Epithelial cell of proximal tubule (primary cell): ENCODE measurements around the gene C1QC. TPM values are rescaled to one million over a fixed set of nuclear protein-coding genes. Genes with fewer than 3 reads are reported as not detected.

Experiments
- DNase-seq: peaks from one replicate; pipeline ENCODE4 v3.0.0-alpha.2; 2011; ENCODE audit warnings: low read depth
- H3K4me3 ChIP-seq: 2 replicates; pipeline ENCODE4 v1.5.1; 2011; ENCODE audit warnings: low read depth, mild to moderate bottlenecking, low read length
- CTCF ChIP-seq: conservative IDR thresholded peaks from 2 replicates; pipeline ENCODE4 v1.5.1; 2012; ENCODE audit warnings: low read depth, mild to moderate bottlenecking, low read length
- total RNA-seq: library from RNA; depleted of rRNA; stranded (reverse); fragments of >200 nt; gene quantifications from 2 replicates; pipeline ENCODE4 v1.2.3, GENCODE V29; 2015

The C1QC gene
- total RNA-seq, 1 donor from 2014 or later = not detected

GRCh38 chr1:22626237-22627157 is 16.9 kb upstream of the C1QC start:
- DNase-seq = no peak
- no peak for TF ChIP-seq CTCF
- no peak overlapping the region for H3K4me3 ChIP-seq

DNA sequence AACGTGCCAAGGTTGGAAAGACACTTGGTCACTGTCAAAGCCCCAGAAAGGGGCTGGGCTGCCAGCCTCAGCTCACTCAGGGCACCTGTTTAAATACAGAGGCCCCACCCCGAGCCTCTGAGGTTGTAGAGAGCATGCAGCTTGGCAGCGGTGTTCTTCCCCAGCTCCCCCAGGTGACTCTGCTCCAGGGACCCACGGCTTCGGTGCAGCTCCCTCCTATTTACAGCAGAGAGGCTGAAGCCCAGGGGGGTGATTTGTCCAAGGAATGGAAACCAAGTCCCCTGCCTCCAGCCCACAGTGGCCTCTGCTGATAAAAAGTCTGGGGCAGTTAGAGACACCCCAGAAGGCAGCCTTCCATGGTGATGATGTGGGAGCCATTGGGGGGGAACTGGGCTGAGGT is 16.1 kb upstream of the C1QC start:
- TF ChIP-seq CTCF = no peak
- no peak overlapping the region for H3K4me3 ChIP-seq
- DNase-seq = no peak

- TF ChIP-seq CTCF = no peak
- no peak overlapping the region for H3K4me3 ChIP-seq
- no peak for DNase-seq
Observed at GRCh38 chr1:22628698-22629444, 14.6 kb upstream of the C1QC start.

DNA sequence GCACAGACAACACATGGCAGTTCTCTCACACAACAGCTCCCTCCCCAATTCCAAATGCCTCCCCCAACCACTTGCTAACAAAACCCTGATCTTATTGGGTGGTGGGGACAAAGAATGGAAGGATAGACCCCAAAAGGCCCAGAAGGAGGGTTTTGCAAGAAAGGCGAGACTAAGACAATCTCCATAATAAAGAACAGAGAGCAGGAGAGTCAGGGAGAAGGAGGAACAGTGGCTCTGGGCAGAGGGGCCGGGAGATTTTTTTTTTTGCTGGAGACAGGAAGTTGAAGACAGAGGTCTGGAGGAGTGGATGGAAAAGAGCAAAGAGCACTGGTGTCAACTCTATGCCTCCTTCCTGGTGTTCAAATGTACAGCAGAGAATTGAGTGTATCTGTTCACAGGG is 13.5 kb upstream of the C1QC start:
- DNase-seq = no peak
- H3K4me3 ChIP-seq = no peak overlapping the region
- TF ChIP-seq CTCF = no peak

DNA sequence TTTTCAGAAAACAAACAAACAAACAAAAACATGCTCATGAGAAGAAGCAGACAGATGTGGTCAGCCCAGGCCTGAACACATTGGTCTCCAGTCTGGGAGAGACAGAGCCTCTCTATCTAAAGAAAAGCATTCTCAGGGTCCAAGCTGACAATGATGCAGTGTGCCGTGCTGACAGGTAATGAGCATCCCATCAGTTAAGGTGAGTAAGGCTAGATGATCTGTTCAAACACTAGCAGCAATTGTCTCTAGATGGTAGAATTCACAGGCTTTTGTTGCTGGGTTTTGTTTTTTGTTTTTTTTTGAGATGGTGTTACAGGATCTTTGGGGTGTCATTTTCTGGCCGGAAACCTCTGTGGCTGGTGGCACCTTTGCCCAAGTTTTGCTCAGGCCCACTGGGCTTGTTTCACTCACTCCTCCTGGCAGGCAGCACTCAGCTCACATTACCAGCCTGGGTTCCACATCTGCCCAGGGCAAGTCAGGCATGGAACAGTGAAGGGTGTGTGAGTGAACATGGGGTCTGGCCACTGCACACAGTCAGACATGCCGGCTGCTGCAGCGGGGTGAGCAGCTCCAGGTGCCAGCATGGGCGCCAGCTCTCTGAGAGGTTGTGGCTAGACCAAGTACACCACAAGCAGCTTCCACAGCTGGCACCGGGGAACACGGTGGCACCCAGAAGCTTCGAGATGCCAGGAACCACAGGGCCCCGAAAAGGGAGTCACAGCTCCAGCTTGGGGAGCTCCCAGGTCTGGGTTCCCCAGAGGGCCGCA is 9.6 kb upstream of the C1QC start:
- H3K4me3 ChIP-seq = no peak overlapping the region
- TF ChIP-seq CTCF = no peak
- DNase-seq = no peak

DNA sequence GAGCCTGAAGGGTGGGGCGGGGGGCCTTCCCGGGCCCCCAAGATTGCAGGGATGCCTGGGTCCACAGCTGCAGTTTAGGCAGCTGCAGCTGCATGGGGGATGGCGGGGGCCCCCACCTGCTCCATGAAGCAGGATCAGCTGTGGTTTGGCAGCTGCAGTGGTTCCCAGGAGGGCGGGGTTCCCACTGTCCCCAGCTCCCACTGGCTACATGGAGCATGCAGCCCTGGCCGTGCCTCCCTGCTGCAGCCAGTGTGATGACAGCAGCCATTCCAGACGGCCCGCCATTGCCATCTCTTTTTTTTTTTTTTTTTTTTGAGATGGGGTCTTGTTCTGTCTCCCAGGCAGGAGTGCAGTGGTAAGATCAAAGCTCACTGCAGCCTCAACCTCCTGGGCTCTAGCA is 8.0 kb upstream of the C1QC start:
- no peak overlapping the region for H3K4me3 ChIP-seq
- DNase-seq = no peak
- TF ChIP-seq CTCF = no peak
